Left lung (tissue), 10 donors: ENCODE results near the gene CNOT6L. TPM values are rescaled to one million over a fixed set of nuclear protein-coding genes. Genes with fewer than 3 reads are reported as not detected.

Source experiments
- ATAC-seq: fragments of 200-7000 bp; cut with Tn5 transposase; one replicate; pipeline ENCODE4 v1.9.1; 2020; ENCODE audit warnings: moderate library complexity
- DNase-seq, 4 donors: peaks; one replicate each; pipeline ENCODE4 v3.0.0-alpha.2; 2013 to 2020
- H3K27ac ChIP-seq, 2 donors: fragments of 200-600 bp; sonication (generic) in 1 of 2; one replicate each; pipeline versions ENCODE4 v1.5.0 to v1.8.0; 2020 to 2021
- H3K27me3 ChIP-seq, 2 donors: fragments of 200-600 bp; sonication (generic) in 1 of 2; one replicate each; pipeline versions ENCODE4 v1.5.0 to v1.8.0; 2020 to 2021
- H3K36me3 ChIP-seq, 2 donors: fragments of 200-600 bp; sonication (generic) in 1 of 2; one replicate each; pipeline versions ENCODE4 v1.5.0 to v1.8.0; 2020 to 2021
- H3K4me1 ChIP-seq, 2 donors: fragments of 200-600 bp; one replicate each; pipeline ENCODE4 v1.8.0; 2021
- H3K4me3 ChIP-seq, 2 donors: fragments of 200-600 bp; sonication (generic) in 1 of 2; one replicate each; pipeline versions ENCODE4 v1.5.0 to v1.8.0; 2020 to 2021; ENCODE audit warnings: mild to moderate bottlenecking in 1 of 2
- H3K9me3 ChIP-seq, 2 donors: fragments of 200-600 bp; sonication (generic) in 1 of 2; one replicate each; pipeline versions ENCODE4 v1.5.0 to v1.8.0; 2020 to 2021
- intact Hi-C, 2 donors: fragments of 100-400 bp; cut with DNase I; formaldehyde crosslinking; loops; one replicate each; pipeline versions ENCODE4 v1.11.2 to v1.14.2; 2022
- polyA plus RNA-seq, 6 donors: library from polyadenylated mRNA; unstranded; fragments of 120-200 nt; gene quantifications; one replicate each; pipeline ENCODE4 v1.2.1, GENCODE V29; 2013; ENCODE audit not compliant: insufficient read length in 6 of 6
- total RNA-seq, 2 donors: library from RNA; stranded (reverse); fragmentation: NEBNext Ultra II Directional; extraction: Animal tissue kit (Norgen Biotek cat#: 25700); gene quantifications; one replicate each; pipeline ENCODE4 v1.2.1, GENCODE V29; 2021
- TF ChIP-seq, protein P1 (sequence below), 2 donors: fragments of 200-600 bp; sonication (generic) in 1 of 2; IDR thresholded peaks; one replicate each; pipeline versions ENCODE4 v1.5.0 to v1.8.0; 2021; ENCODE audit warnings: antibody characterized with exemption in 2 of 2
- donor health status: DM: no; HTN: yes; CAD: no.
- donor health status: DM: no; HTN: no; CAD: no.

CNOT6L gene
- total and polyA plus RNA-seq, 8 donors: 29.8 to 43.5 (median 34.0) TPM

- TF ChIP-seq, protein P1, sequence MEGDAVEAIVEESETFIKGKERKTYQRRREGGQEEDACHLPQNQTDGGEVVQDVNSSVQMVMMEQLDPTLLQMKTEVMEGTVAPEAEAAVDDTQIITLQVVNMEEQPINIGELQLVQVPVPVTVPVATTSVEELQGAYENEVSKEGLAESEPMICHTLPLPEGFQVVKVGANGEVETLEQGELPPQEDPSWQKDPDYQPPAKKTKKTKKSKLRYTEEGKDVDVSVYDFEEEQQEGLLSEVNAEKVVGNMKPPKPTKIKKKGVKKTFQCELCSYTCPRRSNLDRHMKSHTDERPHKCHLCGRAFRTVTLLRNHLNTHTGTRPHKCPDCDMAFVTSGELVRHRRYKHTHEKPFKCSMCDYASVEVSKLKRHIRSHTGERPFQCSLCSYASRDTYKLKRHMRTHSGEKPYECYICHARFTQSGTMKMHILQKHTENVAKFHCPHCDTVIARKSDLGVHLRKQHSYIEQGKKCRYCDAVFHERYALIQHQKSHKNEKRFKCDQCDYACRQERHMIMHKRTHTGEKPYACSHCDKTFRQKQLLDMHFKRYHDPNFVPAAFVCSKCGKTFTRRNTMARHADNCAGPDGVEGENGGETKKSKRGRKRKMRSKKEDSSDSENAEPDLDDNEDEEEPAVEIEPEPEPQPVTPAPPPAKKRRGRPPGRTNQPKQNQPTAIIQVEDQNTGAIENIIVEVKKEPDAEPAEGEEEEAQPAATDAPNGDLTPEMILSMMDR (IDR thresholded peaks at IDR 0.05): no peak
- DNase-seq (no peak), ATAC-seq (no peak)
- no peaks in the 10 kb centered on the region for H3K27me3 ChIP-seq
- H3K4me3 ChIP-seq: no peak overlapping the region
- no peaks in the 10 kb centered on the region for H3K36me3 ChIP-seq
- peaks cover 12 to 35% of the 10 kb centered on the region in 2 donors for H3K4me1 ChIP-seq
- intact Hi-C loops: no loop called here
- peak overlapping the region; percentile 98 to 99 for H3K27ac ChIP-seq
- no peaks in the 10 kb centered on the region for H3K9me3 ChIP-seq
Measured at GRCh38 chr4:77821775-77822174, 2.6 kb upstream of the CNOT6L start.

DNA sequence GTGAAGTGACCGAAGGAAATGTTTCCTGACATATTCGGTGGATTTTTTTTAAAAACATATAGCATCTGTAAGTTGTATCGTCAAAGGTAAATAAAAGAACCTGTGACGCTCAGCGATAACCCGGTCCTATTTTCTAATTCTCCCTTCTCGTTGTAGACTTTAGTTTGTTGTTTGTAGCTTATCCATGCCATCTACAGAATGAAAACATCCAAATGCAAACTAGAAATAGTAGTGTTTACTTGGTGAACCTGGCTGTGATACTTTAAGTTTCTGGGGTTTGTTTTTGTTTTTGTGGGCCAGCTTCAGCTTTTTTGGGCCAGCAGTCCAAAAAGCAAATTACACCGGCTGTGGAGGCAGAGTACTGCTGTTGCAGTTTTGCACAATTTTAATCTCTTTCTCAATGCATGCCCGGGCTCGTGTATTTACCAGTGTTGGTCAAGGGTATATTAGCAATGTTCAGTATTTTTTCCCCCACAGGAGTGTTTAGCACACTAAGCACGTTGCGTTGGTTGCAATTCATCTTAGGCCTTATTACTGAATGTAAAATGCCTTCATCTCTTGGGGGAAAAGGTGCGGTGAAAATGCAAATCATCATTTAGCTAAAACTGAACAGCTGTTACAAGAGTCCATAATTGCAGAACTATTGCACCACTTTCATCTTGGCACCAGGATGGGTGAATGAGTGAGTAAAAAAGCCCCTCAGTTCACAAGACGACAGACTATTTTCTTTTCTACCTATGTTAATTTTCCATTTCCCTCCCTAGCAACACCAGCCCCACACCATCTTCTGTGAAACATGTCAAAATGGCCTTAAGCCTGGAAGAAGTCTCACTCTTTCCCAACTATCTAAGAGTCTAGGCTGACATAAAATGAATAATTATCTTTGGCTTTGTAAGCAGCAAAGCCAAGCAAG lies 1.7 kb upstream of the CNOT6L start:
- intact Hi-C loops: no loop called here
- peak in 1 of 4 donors; percentile 36 for DNase-seq
- Histone ChIP-seq H3K4me1 (peaks cover 12 to 35% of the 10 kb centered on the region in 2 donors), H3K9me3 (no peaks in the 10 kb centered on the region), H3K27me3 (no peaks in the 10 kb centered on the region), H3K4me3 (peak overlapping the region; percentile 67 to 88), H3K27ac (peak overlapping the region; percentile 98 to 99), H3K36me3 (no peaks in the 10 kb centered on the region)
- TF ChIP-seq, protein P1 (IDR thresholded peaks at IDR 0.05): no peak
- no peak for ATAC-seq

- intact Hi-C loops: no loop called here
- no peaks in the 10 kb centered on the region for H3K36me3 ChIP-seq
- ATAC-seq: peak; percentile 91
- H3K4me3 ChIP-seq: peak overlapping the region; percentile 67 to 88
- peak; percentile 91 to 98 (median 94) for DNase-seq
- peak overlapping the region; percentile 98 to 99 for H3K27ac ChIP-seq
- no peaks in the 10 kb centered on the region for H3K27me3 ChIP-seq
- H3K9me3 ChIP-seq: no peaks in the 10 kb centered on the region
- TF ChIP-seq, protein P1 (IDR thresholded peaks at IDR 0.05): no peak
- peaks cover 12 to 43% of the 10 kb centered on the region in 2 donors for H3K4me1 ChIP-seq
Measured at GRCh38 chr4:77819843-77820648, 878 bp upstream of the CNOT6L start.

- Histone ChIP-seq H3K27me3 (no peaks in the 10 kb centered on the region), H3K36me3 (no peaks in the 10 kb centered on the region), H3K4me1 (peaks cover 12 to 49% of the 10 kb centered on the region in 2 donors), H3K4me3 (peak overlapping the region; percentile 67 to 88), H3K9me3 (no peaks in the 10 kb centered on the region), H3K27ac (peak overlapping the region; percentile 98 to 99)
- DNase-seq: peak in 1 of 4 donors; percentile 97
- intact Hi-C loops: no loop called here
- peak; percentile 10 for ATAC-seq
- TF ChIP-seq, protein P1 (IDR thresholded peaks at IDR 0.05): no peak
Measured at GRCh38 chr4:77819404-77819842, 255 bp upstream of the CNOT6L start.
